GM10248 (cell line): ENCODE data around the gene MYO9B.

Source experiments
- CTCF ChIA-PET: fragments of 300-600 bp; sonication (Branson Sonifier 250); formaldehyde crosslinking; extraction: SDS; loops from one replicate; lab custom pipeline; 2021; ENCODE audit warnings: antibody characterized with exemption; lab: Yijun Ruan, JAX
- POLR2A ChIA-PET: fragments of 350-650 bp; sonication (Branson Sonifier 250); formaldehyde crosslinking; extraction: SDS; loops from one replicate; lab custom pipeline; 2020; ENCODE audit warnings: antibody characterized with exemption; lab: Yijun Ruan, JAX
- DNase-seq: peaks from one replicate; pipeline ENCODE4 v3.0.0; 2012; ENCODE audit errors: extremely low spot score
- CTCF ChIP-seq: IDR thresholded peaks from 2 replicates; pipeline ENCODE4 v1.5.1; 2012; ENCODE audit warnings: mild to moderate bottlenecking, low read depth; ENCODE audit errors: extremely low read depth, missing control alignments, control extremely low read depth

MYO9B gene

GRCh38 chr19:17095141-17095919 lies 19.8 kb downstream of the MYO9B start:
- no peak for TF ChIP-seq CTCF
- no peak for DNase-seq
- ChIA-PET CTCF (interaction anchor here (1.4 kb wide), 1 partner anchor 8 kb away, joined by 3 read pairs; no protein-coding TSS in a partner anchor), POLR2A (interaction anchor here (0.6 to 0.8 kb wide), 2 partner anchors 10 to 39 kb away, joined by 3 read pairs; no protein-coding TSS in a partner anchor)

GRCh38 chr19:17097593-17098126 lies 22.1 kb downstream of the MYO9B start:
- no peak for DNase-seq
- CTCF ChIA-PET: interaction anchor here (1.2 kb wide), 1 partner anchor 261 kb away, joined by 3 read pairs; no protein-coding TSS in a partner anchor
- TF ChIP-seq CTCF: no peak
- POLR2A ChIA-PET: no interaction called here

GRCh38 chr19:17098326-17098725 lies 22.7 kb downstream of the MYO9B start:
- POLR2A ChIA-PET: no interaction called here
- DNase-seq: no peak

DNA sequence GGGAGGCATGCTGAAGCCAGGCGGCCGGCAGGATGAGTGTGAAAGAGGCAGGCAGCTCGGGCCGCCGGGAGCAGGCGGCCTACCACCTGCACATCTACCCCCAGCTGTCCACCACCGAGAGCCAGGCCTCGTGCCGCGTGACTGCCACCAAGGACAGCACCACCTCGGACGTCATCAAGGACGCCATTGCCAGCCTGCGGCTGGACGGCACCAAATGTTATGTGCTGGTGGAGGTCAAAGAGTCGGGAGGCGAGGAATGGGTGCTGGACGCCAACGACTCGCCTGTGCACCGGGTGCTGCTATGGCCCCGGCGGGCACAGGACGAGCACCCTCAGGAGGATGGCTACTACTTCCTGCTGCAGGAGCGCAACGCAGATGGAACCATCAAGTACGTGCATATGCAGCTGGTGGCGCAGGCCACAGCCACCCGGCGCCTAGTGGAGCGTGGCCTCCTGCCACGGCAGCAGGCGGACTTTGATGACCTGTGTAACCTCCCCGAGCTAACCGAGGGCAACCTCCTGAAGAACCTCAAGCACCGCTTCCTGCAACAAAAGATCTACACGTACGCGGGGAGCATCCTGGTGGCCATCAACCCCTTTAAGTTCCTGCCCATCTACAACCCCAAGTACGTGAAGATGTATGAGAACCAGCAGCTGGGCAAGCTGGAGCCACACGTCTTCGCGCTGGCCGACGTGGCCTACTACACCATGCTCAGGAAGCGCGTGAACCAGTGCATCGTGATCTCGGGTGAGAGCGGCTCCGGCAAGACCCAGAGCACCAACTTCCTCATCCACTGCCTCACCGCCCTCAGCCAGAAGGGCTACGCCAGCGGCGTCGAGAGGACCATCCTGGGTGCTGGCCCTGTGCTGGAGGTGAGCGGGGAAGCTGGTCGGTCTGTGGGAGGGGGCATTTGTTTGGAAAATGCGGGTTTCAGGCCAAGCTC lies 26.4 kb downstream of the MYO9B start:
- TF ChIP-seq CTCF: no peak
- POLR2A ChIA-PET: interaction anchor here (1.2 kb wide), 1 partner anchor 82 kb away, joined by 3 read pairs; no protein-coding TSS in a partner anchor
- no peak for DNase-seq
- CTCF ChIA-PET: interaction anchor here (0.7 to 1.9 kb wide), 4 partner anchors 8 to 24 kb away, joined by 3 to 9 read pairs (median 4); no protein-coding TSS in a partner anchor

More at GRCh38 chr19:17098326-17098725, 22.7 kb downstream of the MYO9B start:
- CTCF ChIA-PET: interaction anchor here (0.7 to 1.2 kb wide), 2 partner anchors 22 to 262 kb away, joined by 3 read pairs; no protein-coding TSS in a partner anchor
- no peak for TF ChIP-seq CTCF

DNA sequence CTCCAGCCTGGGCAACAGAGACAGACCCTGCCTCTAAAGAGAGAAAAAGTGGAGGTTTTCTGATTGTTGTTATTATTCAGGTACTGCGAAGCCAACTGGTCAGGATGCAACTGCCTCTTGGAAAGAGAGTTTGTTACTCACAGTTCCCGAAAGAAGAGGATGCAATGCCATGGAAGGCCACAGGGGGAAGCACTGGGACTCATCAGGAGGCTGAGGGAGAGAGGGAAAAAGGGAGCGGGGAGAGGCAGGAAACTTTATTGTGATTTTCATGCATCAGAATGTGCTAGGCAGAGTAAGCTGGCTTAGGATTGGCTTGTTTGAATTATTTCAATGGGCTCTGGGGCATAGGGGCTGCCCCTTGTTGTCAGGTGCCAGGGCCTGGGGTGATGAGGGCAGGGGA lies 27.6 kb downstream of the MYO9B start:
- no peak for DNase-seq
- POLR2A ChIA-PET: interaction anchor here (1.2 kb wide), 1 partner anchor 81 kb away, joined by 3 read pairs; no protein-coding TSS in a partner anchor
- peak; percentile 32 for TF ChIP-seq CTCF
- CTCF ChIA-PET: interaction anchor here (0.6 to 1.9 kb wide), 6 partner anchors 9 to 27 kb away, joined by 3 to 9 read pairs (median 4); no protein-coding TSS in a partner anchor
